Mesenchymal stem cell (in vitro differentiated cells and primary cell): ENCODE data around the gene RASSF9.

Experiments
- DNase-seq: peaks from one replicate; pipeline ENCODE4 v3.0.0-alpha.2; 2013
- H2AFZ ChIP-seq: one replicate; pipeline ENCODE4 v1.6.1; 2013; ENCODE audit warnings: low read depth, mild to moderate bottlenecking, control low read depth, inconsistent platforms, low read length, moderate library complexity
- H2AK5ac ChIP-seq: 2 replicates; pipeline ENCODE4 v1.6.1; 2013; ENCODE audit warnings: low read length, moderate library complexity, mild to moderate bottlenecking, inconsistent platforms; ENCODE audit not compliant: severe bottlenecking
- H2BK120ac ChIP-seq: one replicate; pipeline ENCODE4 v1.6.1; 2013; ENCODE audit warnings: low read depth, mild to moderate bottlenecking, inconsistent platforms, low read length, moderate library complexity
- H2BK12ac ChIP-seq, 2 experiments: one replicate each; pipeline ENCODE4 v1.6.1; 2013; ENCODE audit warnings: inconsistent platforms in 2 of 2, low read length in 2 of 2, mild to moderate bottlenecking in 2 of 2, moderate library complexity in 2 of 2, control low read depth in 1 of 2
- H2BK15ac ChIP-seq: one replicate; pipeline ENCODE4 v1.6.1; 2013; ENCODE audit warnings: mild to moderate bottlenecking, low read depth, inconsistent platforms; ENCODE audit not compliant: poor library complexity, severe bottlenecking
- H2BK5ac ChIP-seq: 2 replicates; pipeline ENCODE4 v1.6.1; 2013; ENCODE audit warnings: low read depth, mild to moderate bottlenecking, low read length, control low read depth, inconsistent platforms; ENCODE audit not compliant: poor library complexity, severe bottlenecking
- H3K14ac ChIP-seq, 2 experiments: one replicate each; pipeline ENCODE4 v1.6.1; 2013; ENCODE audit warnings: inconsistent platforms in 2 of 2, low read length in 2 of 2, control low read depth in 1 of 2, mild to moderate bottlenecking in 1 of 2, moderate library complexity in 1 of 2
- H3K18ac ChIP-seq, 2 experiments: one replicate each; pipeline ENCODE4 v1.6.1; 2013; ENCODE audit warnings: inconsistent platforms in 2 of 2, low read length in 2 of 2, control low read depth in 1 of 2, low read depth in 1 of 2, mild to moderate bottlenecking in 1 of 2
- H3K23ac ChIP-seq, 2 experiments: one replicate each; pipeline ENCODE4 v1.6.1; 2013; ENCODE audit warnings: inconsistent platforms in 2 of 2, low read length in 2 of 2, mild to moderate bottlenecking in 2 of 2, moderate library complexity in 2 of 2, control low read depth in 1 of 2
- H3K27ac ChIP-seq: 2 replicates; pipeline ENCODE4 v1.5.1; 2013; ENCODE audit warnings: mild to moderate bottlenecking, moderate library complexity, low read length, control low read depth, inconsistent platforms; ENCODE audit not compliant: poor library complexity, severe bottlenecking
- H3K27me3 ChIP-seq, 2 experiments: 2 replicates each; pipeline versions ENCODE4 v1.6.1 to v1.7.0; 2013; ENCODE audit warnings: low read length in 2 of 2, mild to moderate bottlenecking in 2 of 2, moderate library complexity in 2 of 2, control low read depth in 1 of 2, inconsistent platforms in 1 of 2; ENCODE audit not compliant: control insufficient read depth in 1 of 2, insufficient read depth in 1 of 2
- H3K36me3 ChIP-seq, 2 experiments: 2 replicates each; pipeline versions ENCODE4 v1.6.1 to v1.7.0; 2013; ENCODE audit warnings: low read length in 2 of 2, control low read depth in 1 of 2, inconsistent platforms in 1 of 2, low read depth in 1 of 2, mild to moderate bottlenecking in 1 of 2; ENCODE audit not compliant: insufficient read depth in 2 of 2, control insufficient read depth in 1 of 2
- H3K4ac ChIP-seq, 2 experiments: one replicate each; pipeline ENCODE4 v1.6.1; 2013; ENCODE audit warnings: inconsistent platforms in 2 of 2, low read length in 2 of 2, mild to moderate bottlenecking in 2 of 2, moderate library complexity in 2 of 2, control low read depth in 1 of 2, low read depth in 1 of 2
- H3K4me1 ChIP-seq: 2 replicates; pipeline ENCODE4 v1.6.1; 2013; ENCODE audit warnings: low read depth, low read length, control low read depth; ENCODE audit not compliant: control insufficient read depth, insufficient read depth
- H3K4me2 ChIP-seq: 2 replicates; pipeline ENCODE4 v1.6.1; 2013; ENCODE audit warnings: low read length, mild to moderate bottlenecking, inconsistent platforms; ENCODE audit not compliant: poor library complexity, severe bottlenecking
- H3K4me3 ChIP-seq, 2 experiments: 2 replicates each; pipeline versions ENCODE4 v1.5.1 to v1.7.0; 2013; ENCODE audit warnings: low read length in 2 of 2, mild to moderate bottlenecking in 2 of 2, control low read depth in 1 of 2, low read depth in 1 of 2; ENCODE audit not compliant: insufficient read depth in 1 of 2
- H3K79me1 ChIP-seq: replicated peaks from 2 replicates; pipeline ENCODE4 v1.6.1; 2013; ENCODE audit warnings: mild to moderate bottlenecking, control low read depth, low read length, inconsistent platforms; ENCODE audit not compliant: poor library complexity, severe bottlenecking
- H3K9ac ChIP-seq: 2 replicates; pipeline ENCODE4 v1.7.0; 2013; ENCODE audit warnings: mild to moderate bottlenecking, low read length, moderate library complexity
- H3K9me3 ChIP-seq: 2 replicates; pipeline ENCODE4 v1.7.0; 2013; ENCODE audit warnings: mild to moderate bottlenecking, low read length; ENCODE audit not compliant: control insufficient read depth
- H4K8ac ChIP-seq: one replicate; pipeline ENCODE4 v1.6.1; 2013; ENCODE audit warnings: inconsistent platforms, mild to moderate bottlenecking, low read length, moderate library complexity
- H4K91ac ChIP-seq: one replicate; pipeline ENCODE4 v1.6.1; 2013; ENCODE audit warnings: mild to moderate bottlenecking, low read length, inconsistent platforms

Gene RASSF9

DNA sequence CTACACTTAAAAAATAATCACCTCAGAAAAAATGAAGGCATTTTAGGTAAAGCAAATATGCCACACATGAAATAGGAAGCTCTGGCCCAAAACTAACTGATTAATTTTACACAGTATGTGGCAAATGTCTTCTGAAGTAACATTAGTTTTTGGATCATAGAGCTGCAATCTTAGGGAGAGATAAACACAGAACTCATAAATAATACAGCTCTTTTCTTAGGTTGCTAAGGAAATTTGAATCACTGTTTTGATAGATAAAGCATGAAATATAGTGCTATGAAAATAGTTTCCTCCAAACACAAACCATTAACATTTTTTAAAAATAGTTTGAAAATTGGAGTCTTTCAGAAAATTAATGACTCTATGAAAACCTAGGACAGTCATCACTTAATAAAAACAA, 15.0 kb downstream of the RASSF9 start:
- no peak overlapping the region for H3K9ac ChIP-seq
- no peak overlapping the region for H3K4me3 ChIP-seq
- no peak overlapping the region for H2AFZ ChIP-seq
- H2BK5ac ChIP-seq = no peak overlapping the region
- no peak overlapping the region for H3K4me2 ChIP-seq
- H3K9me3 ChIP-seq = no peaks in the 10 kb centered on the region
- no peak overlapping the region for H4K8ac ChIP-seq
- H3K4me1 ChIP-seq = peaks cover 4% of the 10 kb centered on the region
- no peak overlapping the region for H3K23ac ChIP-seq
- no peaks in the 10 kb centered on the region for H3K27me3 ChIP-seq
- no peak overlapping the region for H2AK5ac ChIP-seq
- peak; percentile 7 for DNase-seq
- peaks cover 3% of the 10 kb centered on the region for H3K79me1 ChIP-seq
- no peak overlapping the region for H2BK120ac ChIP-seq
- no peak overlapping the region for H3K4ac ChIP-seq
- no peak overlapping the region for H3K18ac ChIP-seq
- H3K36me3 ChIP-seq = no peaks in the 10 kb centered on the region
- no peak overlapping the region for H4K91ac ChIP-seq
- H3K27ac ChIP-seq = no peak overlapping the region
- no peak overlapping the region for H2BK15ac ChIP-seq
- no peak overlapping the region for H2BK12ac ChIP-seq
- no peak overlapping the region for H3K14ac ChIP-seq

DNA sequence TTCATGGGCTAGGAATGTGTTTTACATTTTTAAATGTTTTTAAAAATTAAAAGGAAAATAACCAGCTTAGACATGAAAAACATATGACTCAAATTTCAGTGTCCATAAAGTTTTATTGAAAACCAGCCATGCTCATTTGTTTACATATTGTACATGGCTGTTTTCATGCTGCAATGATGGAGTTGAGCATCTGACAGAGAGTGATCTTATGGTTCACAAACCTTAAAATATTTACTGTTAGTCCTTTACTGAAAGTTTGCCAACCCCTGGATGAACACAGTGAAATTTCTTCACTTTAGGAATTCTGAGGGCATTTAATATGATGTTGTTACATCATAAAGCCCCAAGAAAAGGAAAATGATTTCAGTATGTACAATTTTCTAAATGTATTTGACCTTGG, 16.1 kb downstream of the RASSF9 start:
- H2BK120ac ChIP-seq = no peak overlapping the region
- H3K14ac ChIP-seq = no peak overlapping the region
- no peak for DNase-seq
- no peak overlapping the region for H3K9ac ChIP-seq
- no peak overlapping the region for H2BK12ac ChIP-seq
- H2AK5ac ChIP-seq = no peak overlapping the region
- no peak overlapping the region for H2BK5ac ChIP-seq
- peaks cover 4% of the 10 kb centered on the region for H3K4me1 ChIP-seq
- H3K36me3 ChIP-seq = no peaks in the 10 kb centered on the region
- no peak overlapping the region for H2AFZ ChIP-seq
- H4K8ac ChIP-seq = no peak overlapping the region
- H3K23ac ChIP-seq = no peak overlapping the region
- H4K91ac ChIP-seq = no peak overlapping the region
- no peak overlapping the region for H3K4me3 ChIP-seq
- H3K79me1 ChIP-seq = peaks cover 2% of the 10 kb centered on the region
- H3K4ac ChIP-seq = no peak overlapping the region
- H3K4me2 ChIP-seq = no peak overlapping the region
- no peaks in the 10 kb centered on the region for H3K9me3 ChIP-seq
- H3K27ac ChIP-seq = no peak overlapping the region
- no peak overlapping the region for H2BK15ac ChIP-seq
- no peaks in the 10 kb centered on the region for H3K27me3 ChIP-seq
- no peak overlapping the region for H3K18ac ChIP-seq

DNA sequence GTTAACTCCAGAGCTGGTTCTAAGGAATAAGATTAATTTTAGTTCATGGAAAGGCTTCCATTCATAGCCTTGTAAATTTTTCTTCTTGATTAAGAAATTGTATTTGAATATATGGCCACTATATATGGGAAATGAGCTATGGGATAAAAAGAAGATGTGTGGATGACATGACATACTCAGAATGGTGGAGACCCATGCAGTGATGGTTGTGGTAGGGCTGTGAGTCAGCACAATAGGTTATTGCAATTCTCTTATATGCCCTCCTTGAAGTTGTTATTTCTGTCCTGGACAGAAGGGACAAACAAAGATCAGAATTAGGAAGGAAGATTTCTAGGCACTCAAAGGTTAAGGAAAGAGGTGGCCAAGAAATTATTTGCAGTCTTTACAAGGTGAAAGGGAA, 21.5 kb downstream of the RASSF9 start:
- Histone ChIP-seq H4K8ac (no peak overlapping the region), H3K9ac (no peak overlapping the region), H4K91ac (no peak overlapping the region), H3K4me2 (no peak overlapping the region), H3K79me1 (peaks cover 6% of the 10 kb centered on the region), H3K9me3 (no peaks in the 10 kb centered on the region), H3K14ac (no peak overlapping the region), H3K4me1 (no peaks in the 10 kb centered on the region), H3K27ac (no peak overlapping the region), H2BK12ac (no peak overlapping the region), H2BK5ac (no peak overlapping the region), H2AK5ac (no peak overlapping the region), H3K27me3 (no peaks in the 10 kb centered on the region), H2BK15ac (no peak overlapping the region), H3K4ac (no peak overlapping the region), H3K23ac (no peak overlapping the region), H3K18ac (no peak overlapping the region), H3K4me3 (no peak overlapping the region), H2BK120ac (no peak overlapping the region), H2AFZ (no peak overlapping the region), H3K36me3 (no peaks in the 10 kb centered on the region)
- DNase-seq = no peak

DNA sequence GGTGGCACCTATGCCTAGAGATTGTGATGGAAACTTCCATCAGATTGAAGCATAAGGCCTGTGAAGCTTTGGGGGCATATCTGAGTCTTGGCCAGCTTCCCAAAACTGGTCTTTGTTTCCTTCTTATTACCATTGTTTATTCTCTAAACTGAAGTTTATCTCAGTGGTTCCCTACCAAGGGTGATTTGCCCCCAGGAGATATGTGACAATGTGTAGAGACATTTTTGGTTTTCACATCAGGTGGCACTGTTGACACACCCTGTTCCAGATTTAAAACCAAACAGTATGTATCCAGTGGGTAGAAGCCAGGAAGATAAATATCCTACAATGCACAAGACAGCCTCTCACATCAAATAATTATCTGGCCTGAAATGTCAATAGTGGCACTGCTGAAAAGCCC, 22.1 kb downstream of the RASSF9 start:
- Histone ChIP-seq H3K4me3 (no peak overlapping the region), H3K9ac (no peak overlapping the region), H2BK15ac (no peak overlapping the region), H3K18ac (no peak overlapping the region), H2BK12ac (no peak overlapping the region), H3K36me3 (no peaks in the 10 kb centered on the region), H3K4ac (no peak overlapping the region), H3K4me1 (no peaks in the 10 kb centered on the region), H3K27ac (no peak overlapping the region), H2BK120ac (no peak overlapping the region), H3K4me2 (no peak overlapping the region), H2AFZ (no peak overlapping the region), H4K91ac (no peak overlapping the region), H3K23ac (no peak overlapping the region), H2BK5ac (no peak overlapping the region), H4K8ac (no peak overlapping the region), H2AK5ac (no peak overlapping the region), H3K79me1 (peaks cover 6% of the 10 kb centered on the region), H3K14ac (no peak overlapping the region), H3K27me3 (no peaks in the 10 kb centered on the region), H3K9me3 (no peaks in the 10 kb centered on the region)
- no peak for DNase-seq
